HL-60 (cell line): ENCODE measurements around the gene ARAP2.

Source experiments
- POLR2AphosphoS5 ChIP-seq: IDR thresholded peaks from 2 replicates; pipeline ENCODE4 v1.6.1; 2012; ENCODE audit warnings: low read depth
- SPI1 ChIP-seq: IDR thresholded peaks from 2 replicates; pipeline ENCODE4 v1.6.1; 2012; ENCODE audit warnings: low read depth, mild to moderate bottlenecking, borderline replicate concordance
- TF ChIP-seq, protein P1 (sequence below): IDR thresholded peaks from one replicate; pipeline ENCODE4 v1.5.1; 2011; ENCODE audit warnings: low read length, control low read depth, inconsistent platforms; ENCODE audit not compliant: insufficient read depth
- TF ChIP-seq, protein P2 (sequence below): IDR thresholded peaks from 2 replicates; pipeline ENCODE4 v1.6.1; 2012; ENCODE audit warnings: low read depth; ENCODE audit not compliant: insufficient replicate concordance

DNA sequence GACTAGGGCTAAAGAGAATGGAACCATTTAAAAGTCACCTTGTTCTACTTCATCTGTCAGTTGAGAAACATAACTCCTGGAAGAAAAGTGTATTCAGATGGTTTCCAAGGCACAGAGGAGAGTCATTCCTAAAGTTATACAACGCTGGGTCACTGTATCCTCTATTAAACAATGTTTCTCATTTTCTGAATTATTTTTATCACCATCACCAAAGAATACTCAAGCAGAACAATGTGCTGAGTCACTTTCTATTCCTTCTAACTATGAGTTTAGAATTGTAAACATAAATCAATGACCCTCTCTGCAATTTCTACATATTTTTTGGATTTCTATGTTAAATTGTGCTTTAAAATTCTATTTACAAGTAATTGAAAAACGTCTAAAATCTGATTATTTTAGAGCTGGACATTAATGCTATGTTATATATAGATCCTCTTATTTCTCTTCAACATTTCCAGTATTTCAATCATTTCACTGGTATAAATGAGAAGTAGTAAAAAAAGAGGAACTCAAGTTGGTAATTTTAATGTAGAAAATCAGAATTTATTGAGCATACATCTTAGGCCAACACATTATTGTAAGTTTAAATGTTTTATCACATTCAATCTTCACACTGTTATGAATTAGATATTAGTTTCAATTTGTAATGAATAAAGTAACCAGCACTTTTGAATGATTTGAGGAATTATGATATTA, 44.6 kb upstream of the ARAP2 start:
- TF ChIP-seq, protein P1, sequence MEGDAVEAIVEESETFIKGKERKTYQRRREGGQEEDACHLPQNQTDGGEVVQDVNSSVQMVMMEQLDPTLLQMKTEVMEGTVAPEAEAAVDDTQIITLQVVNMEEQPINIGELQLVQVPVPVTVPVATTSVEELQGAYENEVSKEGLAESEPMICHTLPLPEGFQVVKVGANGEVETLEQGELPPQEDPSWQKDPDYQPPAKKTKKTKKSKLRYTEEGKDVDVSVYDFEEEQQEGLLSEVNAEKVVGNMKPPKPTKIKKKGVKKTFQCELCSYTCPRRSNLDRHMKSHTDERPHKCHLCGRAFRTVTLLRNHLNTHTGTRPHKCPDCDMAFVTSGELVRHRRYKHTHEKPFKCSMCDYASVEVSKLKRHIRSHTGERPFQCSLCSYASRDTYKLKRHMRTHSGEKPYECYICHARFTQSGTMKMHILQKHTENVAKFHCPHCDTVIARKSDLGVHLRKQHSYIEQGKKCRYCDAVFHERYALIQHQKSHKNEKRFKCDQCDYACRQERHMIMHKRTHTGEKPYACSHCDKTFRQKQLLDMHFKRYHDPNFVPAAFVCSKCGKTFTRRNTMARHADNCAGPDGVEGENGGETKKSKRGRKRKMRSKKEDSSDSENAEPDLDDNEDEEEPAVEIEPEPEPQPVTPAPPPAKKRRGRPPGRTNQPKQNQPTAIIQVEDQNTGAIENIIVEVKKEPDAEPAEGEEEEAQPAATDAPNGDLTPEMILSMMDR: no peak
- TF ChIP-seq, protein P2, sequence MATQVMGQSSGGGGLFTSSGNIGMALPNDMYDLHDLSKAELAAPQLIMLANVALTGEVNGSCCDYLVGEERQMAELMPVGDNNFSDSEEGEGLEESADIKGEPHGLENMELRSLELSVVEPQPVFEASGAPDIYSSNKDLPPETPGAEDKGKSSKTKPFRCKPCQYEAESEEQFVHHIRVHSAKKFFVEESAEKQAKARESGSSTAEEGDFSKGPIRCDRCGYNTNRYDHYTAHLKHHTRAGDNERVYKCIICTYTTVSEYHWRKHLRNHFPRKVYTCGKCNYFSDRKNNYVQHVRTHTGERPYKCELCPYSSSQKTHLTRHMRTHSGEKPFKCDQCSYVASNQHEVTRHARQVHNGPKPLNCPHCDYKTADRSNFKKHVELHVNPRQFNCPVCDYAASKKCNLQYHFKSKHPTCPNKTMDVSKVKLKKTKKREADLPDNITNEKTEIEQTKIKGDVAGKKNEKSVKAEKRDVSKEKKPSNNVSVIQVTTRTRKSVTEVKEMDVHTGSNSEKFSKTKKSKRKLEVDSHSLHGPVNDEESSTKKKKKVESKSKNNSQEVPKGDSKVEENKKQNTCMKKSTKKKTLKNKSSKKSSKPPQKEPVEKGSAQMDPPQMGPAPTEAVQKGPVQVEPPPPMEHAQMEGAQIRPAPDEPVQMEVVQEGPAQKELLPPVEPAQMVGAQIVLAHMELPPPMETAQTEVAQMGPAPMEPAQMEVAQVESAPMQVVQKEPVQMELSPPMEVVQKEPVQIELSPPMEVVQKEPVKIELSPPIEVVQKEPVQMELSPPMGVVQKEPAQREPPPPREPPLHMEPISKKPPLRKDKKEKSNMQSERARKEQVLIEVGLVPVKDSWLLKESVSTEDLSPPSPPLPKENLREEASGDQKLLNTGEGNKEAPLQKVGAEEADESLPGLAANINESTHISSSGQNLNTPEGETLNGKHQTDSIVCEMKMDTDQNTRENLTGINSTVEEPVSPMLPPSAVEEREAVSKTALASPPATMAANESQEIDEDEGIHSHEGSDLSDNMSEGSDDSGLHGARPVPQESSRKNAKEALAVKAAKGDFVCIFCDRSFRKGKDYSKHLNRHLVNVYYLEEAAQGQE: no peak
- TF ChIP-seq SPI1: peak; percentile 80
- TF ChIP-seq POLR2AphosphoS5: no peak
